Head of caudate nucleus (tissue), 42 donors: ENCODE data around the gene SMAD9.

ENCODE experiments used
- DNase-seq, 42 donors: peaks; one replicate each; pipeline versions ENCODE4 v3.0.0 to v3.0.0-alpha.2; 2020 to 2021; ENCODE audit warnings: mixed read lengths in 7 of 42
- intact Hi-C: fragments of 100-400 bp; cut with DNase I; formaldehyde crosslinking; loops from one replicate; pipeline ENCODE4 v1.15.0; 2022

Gene SMAD9

GRCh38 chr13:36919833-36920615 is at the start of gene SMAD9:
TSS of gene SMAD9 (minus strand) at chr13:36920238. CDS start at chr13:36879689, 40,549 bp downstream.
- intact Hi-C loops = no loop called here
- DNase-seq = peak in 41 of 42 donors; percentile 37 to 87 (median 69)

GRCh38 chr13:36966404-36966803 is 46.4 kb upstream of the SMAD9 start:
- intact Hi-C loops = no loop called here
- no peak for DNase-seq

GRCh38 chr13:36965767-36966166 is 45.7 kb upstream of the SMAD9 start:
- DNase-seq = no peak
- intact Hi-C loops = no loop called here

- intact Hi-C loops = no loop called here
- DNase-seq = no peak
Measured at GRCh38 chr13:36959456-36960116, 39.5 kb upstream of the SMAD9 start.

- no peak for DNase-seq
- intact Hi-C loops = no loop called here
Measured at GRCh38 chr13:36954542-36954941, 34.5 kb upstream of the SMAD9 start.

GRCh38 chr13:36950920-36951319 is 30.9 kb upstream of the SMAD9 start:
- intact Hi-C loops = no loop called here
- no peak for DNase-seq

GRCh38 chr13:36950330-36950729 is 30.3 kb upstream of the SMAD9 start:
- DNase-seq = no peak
- intact Hi-C loops = no loop called here

GRCh38 chr13:36945078-36945477 is 25.0 kb upstream of the SMAD9 start:
- intact Hi-C loops = no loop called here
- no peak for DNase-seq

GRCh38 chr13:36925603-36926002 is 5.6 kb upstream of the SMAD9 start:
- no peak for DNase-seq
- intact Hi-C loops = no loop called here

- DNase-seq = no peak
- intact Hi-C loops = no loop called here
Measured at GRCh38 chr13:36924001-36924400, 4.0 kb upstream of the SMAD9 start.

- intact Hi-C loops = no loop called here
- no peak for DNase-seq
Measured at GRCh38 chr13:36921631-36922301, 1.7 kb upstream of the SMAD9 start.

- intact Hi-C loops = no loop called here
- DNase-seq = peak in 1 of 42 donors; percentile 8
Measured at GRCh38 chr13:36920616-36921185, 663 bp upstream of the SMAD9 start.

GRCh38 chr13:36919171-36919832 is 736 bp downstream of the SMAD9 start:
- DNase-seq = peak in 21 of 42 donors; percentile 12 to 52 (median 31)
- intact Hi-C loops = no loop called here

GRCh38 chr13:36918246-36919131 is 1.5 kb downstream of the SMAD9 start:
- intact Hi-C loops = no loop called here
- peak in 4 of 42 donors; percentile 11 to 35 (median 16) for DNase-seq

GRCh38 chr13:36917311-36917710 is 2.7 kb downstream of the SMAD9 start:
- intact Hi-C loops = no loop called here
- DNase-seq = no peak

GRCh38 chr13:36915896-36916640 is 4.0 kb downstream of the SMAD9 start:
- DNase-seq = no peak
- intact Hi-C loops = no loop called here

GRCh38 chr13:36915106-36915505 is 4.9 kb downstream of the SMAD9 start:
- peak in 3 of 42 donors; percentile 6 to 24 (median 16) for DNase-seq
- intact Hi-C loops = no loop called here

GRCh38 chr13:36914648-36915047 is 5.4 kb downstream of the SMAD9 start:
- DNase-seq = no peak
- intact Hi-C loops = no loop called here
